Astrocyte (in vitro differentiated cells and primary cell): ENCODE results near the gene NSUN7. TPM values are rescaled to one million over a fixed set of nuclear protein-coding genes. Genes with fewer than 3 reads are reported as not detected.

ENCODE experiments used
- DNase-seq: peaks from one replicate; pipeline ENCODE4 v3.0.0-alpha.2; 2010; ENCODE audit warnings: low read depth
- FAIRE-seq: peaks from 2 replicates; lab custom pipeline; 2011; peaks lifted over from hg19 to GRCh38; lab: Jason Lieb, UNC
- H2AFZ ChIP-seq: 2 replicates; pipeline ENCODE4 v1.6.0; 2012; ENCODE audit warnings: low read depth, low read length, inconsistent platforms
- H3K27ac ChIP-seq: 2 replicates; pipeline ENCODE4 v1.5.1; 2011; ENCODE audit warnings: low read depth, low read length, inconsistent platforms
- H3K27me3 ChIP-seq: 2 replicates; pipeline ENCODE4 v1.6.0; 2011; ENCODE audit warnings: low read length, inconsistent platforms; ENCODE audit not compliant: insufficient read depth
- H3K36me3 ChIP-seq: 2 replicates; pipeline ENCODE4 v1.5.1; 2011; ENCODE audit warnings: low read length, inconsistent platforms; ENCODE audit not compliant: insufficient read depth
- H3K4me1 ChIP-seq: 2 replicates; pipeline ENCODE4 v1.5.1; 2011; ENCODE audit warnings: low read length, inconsistent platforms; ENCODE audit not compliant: insufficient read depth
- H3K4me2 ChIP-seq: 2 replicates; pipeline ENCODE4 v1.6.0; 2012; ENCODE audit warnings: low read length, inconsistent platforms
- H3K4me3 ChIP-seq: 2 replicates; pipeline ENCODE4 v1.5.1; 2011; ENCODE audit warnings: low read depth, mild to moderate bottlenecking, low read length, inconsistent platforms; ENCODE audit not compliant: insufficient read depth
- H3K79me2 ChIP-seq: 2 replicates; pipeline ENCODE4 v1.6.0; 2012; ENCODE audit warnings: mild to moderate bottlenecking, low read length, inconsistent platforms; ENCODE audit not compliant: insufficient read depth
- H3K9ac ChIP-seq: 2 replicates; pipeline ENCODE4 v1.6.0; 2012; ENCODE audit warnings: mild to moderate bottlenecking, low read length, inconsistent platforms
- H3K9me3 ChIP-seq: 2 replicates; pipeline ENCODE4 v1.5.1; 2012; ENCODE audit warnings: low read depth, mild to moderate bottlenecking, low read length, inconsistent platforms; ENCODE audit not compliant: insufficient read depth
- H4K20me1 ChIP-seq: 2 replicates; pipeline ENCODE4 v1.6.0; 2012; ENCODE audit warnings: low read length, inconsistent platforms; ENCODE audit not compliant: insufficient read depth
- H3K27ac Mint-ChIP-seq: one replicate; pipeline ENCODE4 v1.8.0; 2021; ENCODE audit warnings: mild to moderate bottlenecking, mixed read lengths; ENCODE audit not compliant: unreplicated experiment
- H3K27me3 Mint-ChIP-seq: one replicate; pipeline ENCODE4 v1.8.0; 2021; ENCODE audit warnings: low read depth, mixed read lengths; ENCODE audit not compliant: unreplicated experiment
- H3K36me3 Mint-ChIP-seq: one replicate; pipeline ENCODE4 v1.8.0; 2021; ENCODE audit warnings: low read depth, mixed read lengths; ENCODE audit not compliant: unreplicated experiment
- H3K4me1 Mint-ChIP-seq: one replicate; pipeline ENCODE4 v1.8.0; 2021; ENCODE audit warnings: low read depth, mixed read lengths; ENCODE audit not compliant: unreplicated experiment
- H3K4me3 Mint-ChIP-seq: one replicate; pipeline ENCODE4 v1.8.0; 2021; ENCODE audit warnings: mild to moderate bottlenecking, moderate library complexity, mixed read lengths; ENCODE audit not compliant: unreplicated experiment
- H3K9me3 Mint-ChIP-seq: one replicate; pipeline ENCODE4 v1.8.0; 2021; ENCODE audit warnings: mild to moderate bottlenecking, mixed read lengths; ENCODE audit not compliant: unreplicated experiment
- EZH2 ChIP-seq: IDR thresholded peaks from 2 replicates; pipeline ENCODE4 v1.6.1; 2012; ENCODE audit warnings: mild to moderate bottlenecking, low read length, inconsistent platforms; ENCODE audit not compliant: insufficient read depth
- total RNA-seq: library from RNA; stranded (reverse); gene quantifications from 2 replicates; pipeline ENCODE4 v1.2.1, GENCODE V29; 2021
- TF ChIP-seq, protein P1 (sequence below): IDR thresholded peaks from 2 replicates; pipeline ENCODE4 v1.5.1; 2011; ENCODE audit warnings: low read depth, mild to moderate bottlenecking, inconsistent platforms, low read length, moderate library complexity; ENCODE audit not compliant: insufficient read depth

The NSUN7 gene
- total RNA-seq, 1 donor from 2014 or later: 2.5 TPM

GRCh38 chr4:40842725-40843423 lies 93.1 kb downstream of the NSUN7 start:
- DNase-seq: no peak
- Histone ChIP-seq H3K36me3 (no peaks in the 10 kb centered on the region), H3K4me2 (peak overlapping the region; percentile 68), H3K79me2 (no peaks in the 10 kb centered on the region), H3K9me3 (no peaks in the 10 kb centered on the region), H3K4me1 (peaks cover 22% of the 10 kb centered on the region), H3K27ac (no peak overlapping the region), H4K20me1 (peaks cover 40% of the 10 kb centered on the region), H3K27me3 (no peaks in the 10 kb centered on the region), H2AFZ (no peak overlapping the region), H3K9ac (peak overlapping the region; percentile 7), H3K4me3 (no peak overlapping the region)
- FAIRE-seq: no peak
- H3K27ac Mint-ChIP-seq: no peak overlapping the region
- H3K9me3 Mint-ChIP-seq: no peaks in the 10 kb centered on the region
- H3K27me3 Mint-ChIP-seq: no peaks in the 10 kb centered on the region
- peaks cover 20% of the 10 kb centered on the region for H3K36me3 Mint-ChIP-seq
- H3K4me1 Mint-ChIP-seq: peaks cover 5% of the 10 kb centered on the region
- TF ChIP-seq, protein P1, sequence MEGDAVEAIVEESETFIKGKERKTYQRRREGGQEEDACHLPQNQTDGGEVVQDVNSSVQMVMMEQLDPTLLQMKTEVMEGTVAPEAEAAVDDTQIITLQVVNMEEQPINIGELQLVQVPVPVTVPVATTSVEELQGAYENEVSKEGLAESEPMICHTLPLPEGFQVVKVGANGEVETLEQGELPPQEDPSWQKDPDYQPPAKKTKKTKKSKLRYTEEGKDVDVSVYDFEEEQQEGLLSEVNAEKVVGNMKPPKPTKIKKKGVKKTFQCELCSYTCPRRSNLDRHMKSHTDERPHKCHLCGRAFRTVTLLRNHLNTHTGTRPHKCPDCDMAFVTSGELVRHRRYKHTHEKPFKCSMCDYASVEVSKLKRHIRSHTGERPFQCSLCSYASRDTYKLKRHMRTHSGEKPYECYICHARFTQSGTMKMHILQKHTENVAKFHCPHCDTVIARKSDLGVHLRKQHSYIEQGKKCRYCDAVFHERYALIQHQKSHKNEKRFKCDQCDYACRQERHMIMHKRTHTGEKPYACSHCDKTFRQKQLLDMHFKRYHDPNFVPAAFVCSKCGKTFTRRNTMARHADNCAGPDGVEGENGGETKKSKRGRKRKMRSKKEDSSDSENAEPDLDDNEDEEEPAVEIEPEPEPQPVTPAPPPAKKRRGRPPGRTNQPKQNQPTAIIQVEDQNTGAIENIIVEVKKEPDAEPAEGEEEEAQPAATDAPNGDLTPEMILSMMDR: no peak
- no peak for TF ChIP-seq EZH2
- no peak overlapping the region for H3K4me3 Mint-ChIP-seq

DNA sequence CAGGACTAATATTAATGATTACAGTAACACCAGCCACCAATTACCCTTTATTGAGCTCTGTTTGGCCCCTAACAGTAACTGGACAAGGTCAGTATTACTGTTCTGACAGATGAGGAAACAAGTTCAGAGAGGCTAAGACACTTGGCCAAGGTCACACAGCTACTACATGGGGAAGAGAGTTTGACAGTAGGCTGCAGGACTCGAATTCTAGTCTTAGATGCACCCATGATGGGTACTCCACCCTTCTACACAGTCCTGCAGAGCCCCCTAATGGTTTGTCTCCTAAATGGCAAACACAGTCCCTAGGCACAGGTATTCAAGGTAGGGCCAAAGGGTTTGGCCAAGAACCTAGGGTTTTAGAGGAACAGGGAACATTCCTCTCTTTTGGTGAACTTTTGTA lies 93.9 kb downstream of the NSUN7 start:
- H3K79me2 ChIP-seq: no peaks in the 10 kb centered on the region
- H3K9me3 ChIP-seq: no peaks in the 10 kb centered on the region
- no peak overlapping the region for H2AFZ ChIP-seq
- H3K9me3 Mint-ChIP-seq: no peaks in the 10 kb centered on the region
- no peak overlapping the region for H3K27ac ChIP-seq
- H3K4me2 ChIP-seq: no peak overlapping the region
- no peak overlapping the region for H3K27ac Mint-ChIP-seq
- no peak overlapping the region for H3K4me3 Mint-ChIP-seq
- no peaks in the 10 kb centered on the region for H3K27me3 ChIP-seq
- TF ChIP-seq EZH2: no peak
- TF ChIP-seq, protein P1: no peak
- peaks cover 46% of the 10 kb centered on the region for H4K20me1 ChIP-seq
- no peak overlapping the region for H3K9ac ChIP-seq
- H3K36me3 ChIP-seq: no peaks in the 10 kb centered on the region
- no peak overlapping the region for H3K4me3 ChIP-seq
- H3K27me3 Mint-ChIP-seq: no peaks in the 10 kb centered on the region
- H3K36me3 Mint-ChIP-seq: peaks cover 24% of the 10 kb centered on the region
- FAIRE-seq: no peak
- DNase-seq: no peak
- H3K4me1 Mint-ChIP-seq: peaks cover 8% of the 10 kb centered on the region
- peaks cover 23% of the 10 kb centered on the region for H3K4me1 ChIP-seq

GRCh38 chr4:40844261-40844660 lies 94.5 kb downstream of the NSUN7 start:
- no peak overlapping the region for H2AFZ ChIP-seq
- H3K27ac ChIP-seq: no peak overlapping the region
- H3K9me3 ChIP-seq: no peaks in the 10 kb centered on the region
- no peaks in the 10 kb centered on the region for H3K9me3 Mint-ChIP-seq
- no peak overlapping the region for H3K4me3 ChIP-seq
- H3K27me3 Mint-ChIP-seq: no peaks in the 10 kb centered on the region
- H3K9ac ChIP-seq: no peak overlapping the region
- H3K4me3 Mint-ChIP-seq: no peak overlapping the region
- H3K27ac Mint-ChIP-seq: no peak overlapping the region
- H3K27me3 ChIP-seq: no peaks in the 10 kb centered on the region
- H4K20me1 ChIP-seq: peaks cover 48% of the 10 kb centered on the region
- no peak for FAIRE-seq
- no peak overlapping the region for H3K4me2 ChIP-seq
- H3K36me3 ChIP-seq: no peaks in the 10 kb centered on the region
- DNase-seq: no peak
- H3K79me2 ChIP-seq: no peaks in the 10 kb centered on the region
- peaks cover 29% of the 10 kb centered on the region for H3K4me1 ChIP-seq
- peaks cover 23% of the 10 kb centered on the region for H3K36me3 Mint-ChIP-seq
- H3K4me1 Mint-ChIP-seq: peaks cover 13% of the 10 kb centered on the region
- TF ChIP-seq, protein P1: no peak
- TF ChIP-seq EZH2: no peak
